Prostate gland (tissue), 2 donors: ENCODE data around the gene RNF157. TPM values are rescaled to one million over a fixed set of nuclear protein-coding genes. Genes with fewer than 3 reads are reported as not detected.

ENCODE experiments used
- DNase-seq: peaks from one replicate; pipeline ENCODE4 v3.0.0-alpha.2; 2019; ENCODE audit warnings: low spot score
- H3K27ac ChIP-seq, 2 donors: fragments of 200-600 bp; sonication (generic); 2 replicates each; pipeline ENCODE4 v1.5.1; 2017 to 2019
- H3K27me3 ChIP-seq: fragments of 200-600 bp; sonication (generic); replicated peaks from 2 replicates; pipeline ENCODE4 v1.5.1; 2019; ENCODE audit not compliant: insufficient read depth
- H3K36me3 ChIP-seq, 2 donors: fragments of 200-600 bp; sonication (generic); 1 replicate in 1 of 2; 2 replicates in 1 of 2; pipeline versions ENCODE4 v1.5.1 to v1.8.1; 2017 to 2019
- H3K4me1 ChIP-seq: fragments of 200-600 bp; sonication (generic); replicated peaks from 2 replicates; pipeline ENCODE4 v1.5.1; 2019
- H3K4me3 ChIP-seq, 2 donors: fragments of 200-600 bp; sonication (generic); 2 replicates each; pipeline ENCODE4 v1.5.1; 2017 to 2019
- H3K9me3 ChIP-seq: fragments of 200-600 bp; sonication (generic); 2 replicates; pipeline ENCODE4 v1.5.1; 2017
- POLR2A ChIP-seq: fragments of 450-650 bp; IDR thresholded peaks from one replicate; pipeline ENCODE4 v1.6.1; 2016; ENCODE audit warnings: antibody characterized with exemption, mild to moderate bottlenecking
- POLR2AphosphoS5 ChIP-seq: sonication (generic); formaldehyde crosslinking; IDR thresholded peaks from one replicate; pipeline ENCODE4 v1.6.1; 2017; ENCODE audit warnings: antibody characterized with exemption
- WGBS: methylation state at CpG from one replicate; pipeline ENCODE4 v1.1.5; 2018; 5-methylcytosine and 5-hydroxymethylcytosine counted together
- intact Hi-C: fragments of 100-400 bp; cut with DNase I; formaldehyde crosslinking; loops from one replicate; pipeline ENCODE4 v1.14.2; 2022
- total RNA-seq, 2 donors: library from RNA; depleted of rRNA; stranded (reverse); fragments of >200 nt; gene quantifications; one replicate each; pipeline ENCODE4 v1.1.0, GENCODE V29; 2016
- TF ChIP-seq, protein P1 (sequence below), 4 experiments: fragments of 200-600 bp in 2 of 4; fragments of 450-650 bp in 2 of 4; sonication (generic) in 2 of 4; IDR thresholded peaks; 1 replicate in 3 of 4; 2 replicates in 1 of 4; pipeline ENCODE4 v1.5.1; 2016 to 2019; ENCODE audit warnings: antibody characterized with exemption in 4 of 4, mild to moderate bottlenecking in 2 of 4, moderate library complexity in 2 of 4

RNF157 gene
- total RNA-seq, 2 donors from 2014 or later: 1.6 to 47.5 TPM

DNA sequence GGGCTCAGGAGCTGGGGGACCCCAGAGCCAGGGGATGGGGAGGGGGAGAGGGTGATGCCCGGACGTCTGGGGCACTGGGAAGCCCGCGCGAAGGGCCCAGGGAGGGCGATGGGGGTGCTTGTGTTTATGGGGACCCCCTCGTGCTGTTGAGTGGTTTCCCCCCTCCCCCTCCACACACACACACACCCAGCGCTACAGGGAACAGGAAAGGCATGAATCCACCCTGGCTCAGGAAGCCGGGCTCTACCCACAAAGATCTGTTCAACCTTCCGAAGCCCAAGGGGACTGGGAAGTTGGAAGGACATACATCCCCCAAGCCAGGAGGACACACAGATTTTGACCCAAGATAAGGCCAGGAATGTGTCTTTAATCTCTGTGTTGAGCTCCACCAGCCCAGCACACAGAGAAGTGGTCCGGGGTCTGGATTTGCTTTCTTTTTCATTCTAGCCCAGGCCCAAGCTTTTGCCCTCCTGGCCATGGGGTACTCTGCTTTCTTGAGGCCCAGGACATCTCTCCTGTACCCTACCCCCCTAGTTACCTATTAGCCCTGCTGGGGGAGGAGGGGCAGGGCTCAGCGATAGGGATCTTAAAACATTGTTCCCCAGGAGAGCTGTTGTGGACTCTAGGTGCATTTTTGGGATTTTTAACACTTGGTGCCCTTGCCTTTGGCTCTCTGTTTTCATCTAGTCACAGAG, 26.1 kb upstream of the RNF157 start:
- Histone ChIP-seq H3K36me3 (no peaks in the 10 kb centered on the region), H3K9me3 (no peaks in the 10 kb centered on the region), H3K27me3 (no peaks in the 10 kb centered on the region), H3K4me1 (peaks cover 32% of the 10 kb centered on the region), H3K4me3 (peak overlapping the region; percentile 97 to 100), H3K27ac (peak overlapping the region; percentile 93 to 95)
- TF ChIP-seq POLR2AphosphoS5 (no peak), POLR2A (no peak)
- intact Hi-C loops: no loop called here
- DNase-seq: peak; percentile 36
- WGBS: under 1% methylated on average over 12 of the region's 12 CpGs

DNA sequence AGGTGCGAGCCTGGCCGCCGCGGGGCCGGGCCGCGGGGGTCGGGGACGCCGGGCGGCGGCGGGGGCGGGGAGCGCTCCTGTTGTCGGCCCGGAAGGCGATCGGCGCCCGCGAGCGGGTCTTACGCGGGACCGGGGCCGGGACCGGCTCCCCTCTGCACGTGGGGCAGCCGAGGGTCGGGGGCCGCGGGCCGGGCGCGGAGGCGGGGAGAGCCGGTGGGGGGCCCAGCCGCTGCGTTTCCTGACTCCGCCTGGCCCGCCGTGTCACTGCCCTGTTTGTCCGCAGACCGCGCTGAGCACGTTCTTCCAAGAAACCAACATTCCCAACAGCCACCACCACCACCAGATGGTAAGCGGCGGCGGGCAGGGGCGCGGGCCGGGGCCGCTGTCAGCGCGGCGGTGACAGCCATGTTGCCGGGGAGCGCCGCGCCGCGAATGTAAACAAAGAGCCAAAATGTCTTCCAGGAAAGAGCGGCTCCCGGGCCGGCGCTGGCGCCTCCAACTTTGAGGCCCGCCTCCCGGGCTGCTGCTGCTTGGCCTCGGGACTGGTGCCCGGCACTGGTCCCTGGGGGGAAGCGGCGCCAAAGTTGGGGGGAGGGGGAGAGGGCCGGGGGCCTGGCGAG, 25.4 kb upstream of the RNF157 start:
- Histone ChIP-seq H3K27me3 (no peaks in the 10 kb centered on the region), H3K4me3 (peak overlapping the region; percentile 97 to 100), H3K27ac (peak overlapping the region; percentile 93 to 95), H3K9me3 (no peaks in the 10 kb centered on the region), H3K36me3 (no peaks in the 10 kb centered on the region), H3K4me1 (peaks cover 30% of the 10 kb centered on the region)
- 0% methylated on average over 30 of the region's 76 CpGs for WGBS
- TF ChIP-seq POLR2AphosphoS5 (no peak), POLR2A (peak; percentile 9)
- DNase-seq: peak; percentile 58
- intact Hi-C loops: no loop called here

DNA sequence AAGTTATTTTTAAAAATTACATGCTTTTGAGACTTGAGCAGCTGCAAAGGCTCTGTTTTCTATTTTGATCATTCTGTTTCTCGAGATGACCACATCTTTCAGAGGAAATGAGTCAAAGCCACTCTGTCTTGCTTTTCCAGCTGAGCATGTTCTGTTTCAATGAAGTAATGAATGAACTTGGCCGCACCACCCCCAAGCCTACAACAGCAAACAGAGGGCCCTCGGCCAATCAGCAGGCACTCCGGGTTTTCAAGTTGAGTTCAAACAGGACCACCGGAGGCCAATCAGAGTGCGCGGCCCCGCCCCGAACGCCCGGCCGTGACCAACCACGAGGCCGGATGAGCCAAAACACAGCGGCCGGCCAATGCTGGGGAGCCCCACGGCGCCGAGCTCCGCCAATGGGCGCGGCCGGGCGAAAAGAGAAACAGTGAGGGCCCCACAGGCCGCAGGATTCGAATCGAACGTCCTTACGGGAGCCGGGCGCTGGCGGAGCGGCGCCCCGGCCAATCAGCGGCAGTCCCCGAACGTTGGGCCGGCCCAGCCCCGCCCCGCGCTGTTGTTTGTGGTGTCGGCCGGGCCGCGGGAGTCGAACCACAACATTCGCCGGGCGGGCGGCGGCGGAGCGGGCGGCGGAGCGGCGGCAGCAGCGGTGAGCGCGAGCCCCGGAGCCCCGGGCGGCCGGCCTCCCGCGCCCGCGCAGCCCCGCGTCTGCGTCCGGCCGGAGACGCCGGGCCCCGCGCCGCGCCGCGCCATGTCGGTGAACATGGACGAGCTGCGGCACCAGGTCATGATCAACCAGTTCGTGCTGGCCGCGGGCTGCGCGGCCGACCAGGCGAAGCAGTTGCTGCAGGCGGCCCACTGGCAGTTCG, 24.7 kb upstream of the RNF157 start, which contains the start of gene UBALD2:
Gene UBALD2, plus strand, starts transcription at position 594 of the 869 bp plus-strand sequence. Its CDS starts 158 bp downstream, at position 752.
- DNase-seq: peak; percentile 100
- intact Hi-C loops: no loop called here
- Histone ChIP-seq H3K9me3 (no peaks in the 10 kb centered on the region), H3K36me3 (no peaks in the 10 kb centered on the region), H3K27me3 (no peaks in the 10 kb centered on the region), H3K4me1 (peaks cover 30% of the 10 kb centered on the region), H3K27ac (peak within 1 kb of the TSS; percentile 93 to 95), H3K4me3 (peak within 1 kb of the TSS; percentile 97 to 100)
- TF ChIP-seq POLR2A (peak; percentile 95), POLR2AphosphoS5 (peak; percentile 97)
- TF ChIP-seq, protein P1, sequence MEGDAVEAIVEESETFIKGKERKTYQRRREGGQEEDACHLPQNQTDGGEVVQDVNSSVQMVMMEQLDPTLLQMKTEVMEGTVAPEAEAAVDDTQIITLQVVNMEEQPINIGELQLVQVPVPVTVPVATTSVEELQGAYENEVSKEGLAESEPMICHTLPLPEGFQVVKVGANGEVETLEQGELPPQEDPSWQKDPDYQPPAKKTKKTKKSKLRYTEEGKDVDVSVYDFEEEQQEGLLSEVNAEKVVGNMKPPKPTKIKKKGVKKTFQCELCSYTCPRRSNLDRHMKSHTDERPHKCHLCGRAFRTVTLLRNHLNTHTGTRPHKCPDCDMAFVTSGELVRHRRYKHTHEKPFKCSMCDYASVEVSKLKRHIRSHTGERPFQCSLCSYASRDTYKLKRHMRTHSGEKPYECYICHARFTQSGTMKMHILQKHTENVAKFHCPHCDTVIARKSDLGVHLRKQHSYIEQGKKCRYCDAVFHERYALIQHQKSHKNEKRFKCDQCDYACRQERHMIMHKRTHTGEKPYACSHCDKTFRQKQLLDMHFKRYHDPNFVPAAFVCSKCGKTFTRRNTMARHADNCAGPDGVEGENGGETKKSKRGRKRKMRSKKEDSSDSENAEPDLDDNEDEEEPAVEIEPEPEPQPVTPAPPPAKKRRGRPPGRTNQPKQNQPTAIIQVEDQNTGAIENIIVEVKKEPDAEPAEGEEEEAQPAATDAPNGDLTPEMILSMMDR (IDR thresholded peaks at IDR 0.05): peak in 1 of 4 experiments; percentile 24
- under 1% methylated on average over 76 of the region's 94 CpGs for WGBS

DNA sequence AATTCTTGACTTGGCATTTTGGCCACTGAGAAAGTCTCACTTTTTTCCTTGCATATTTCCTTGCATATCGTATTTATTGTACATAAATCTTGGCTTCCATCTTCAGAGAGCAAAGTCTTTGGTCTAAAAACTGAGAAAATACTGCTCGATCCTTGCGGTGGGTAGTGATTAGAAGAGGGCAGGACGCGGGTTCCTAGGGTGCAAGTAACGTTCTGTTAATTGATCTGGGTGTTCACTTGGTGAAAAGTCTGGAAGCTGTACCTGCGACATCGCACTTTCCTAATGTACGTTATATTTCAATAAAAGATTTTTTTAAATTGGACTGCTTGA, 24.1 kb upstream of the RNF157 start:
- H3K9me3 ChIP-seq: no peaks in the 10 kb centered on the region
- H3K4me1 ChIP-seq: peaks cover 30% of the 10 kb centered on the region
- H3K27ac ChIP-seq: peak overlapping the region; percentile 93 to 95
- TF ChIP-seq POLR2AphosphoS5: no peak
- TF ChIP-seq POLR2A: no peak
- TF ChIP-seq, protein P1 (IDR thresholded peaks at IDR 0.05): no peak
- WGBS: 33% methylated on average over 9 of the region's 9 CpGs
- intact Hi-C loops: no loop called here
- H3K4me3 ChIP-seq: no peak overlapping the region
- DNase-seq: no peak
- no peaks in the 10 kb centered on the region for H3K27me3 ChIP-seq
- no peaks in the 10 kb centered on the region for H3K36me3 ChIP-seq

DNA sequence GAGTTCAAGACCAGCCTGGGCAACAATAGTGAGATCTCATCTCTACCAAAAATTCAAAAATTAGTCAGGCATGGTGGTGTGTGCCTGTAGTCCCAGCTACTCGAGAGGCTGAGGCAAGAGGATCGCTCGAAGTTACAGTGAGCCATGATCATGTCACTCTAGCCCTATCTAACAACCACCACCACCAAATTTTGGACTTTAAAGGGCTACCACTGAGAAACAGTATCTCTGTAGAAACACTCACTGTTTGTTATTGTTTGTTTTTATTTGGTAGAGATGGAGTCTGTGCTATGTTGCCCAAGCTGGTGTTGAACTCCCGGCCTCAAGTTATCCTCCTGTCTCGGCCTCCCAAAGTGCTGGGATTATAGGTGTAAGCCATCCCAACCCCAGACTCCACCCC, 23.6 kb upstream of the RNF157 start:
- peak overlapping the region; percentile 93 to 95 for H3K27ac ChIP-seq
- peaks cover 30% of the 10 kb centered on the region for H3K4me1 ChIP-seq
- H3K9me3 ChIP-seq: no peaks in the 10 kb centered on the region
- WGBS: 94% methylated on average over 5 of the region's 5 CpGs
- no peaks in the 10 kb centered on the region for H3K27me3 ChIP-seq
- no peaks in the 10 kb centered on the region for H3K36me3 ChIP-seq
- DNase-seq: no peak
- TF ChIP-seq POLR2A (no peak), POLR2AphosphoS5 (no peak)
- TF ChIP-seq, protein P1 (IDR thresholded peaks at IDR 0.05): no peak
- intact Hi-C loops: no loop called here
- no peak overlapping the region for H3K4me3 ChIP-seq
